IMR-90 (cell line): ENCODE measurements around the gene LRRC19. TPM values are rescaled to one million over a fixed set of nuclear protein-coding genes. Genes with fewer than 3 reads are reported as not detected.

ENCODE experiments used
- ATAC-seq: fragments of 200-7000 bp; cut with Tn5 transposase; 2 replicates; pipeline ENCODE4 v1.9.1; 2020; ENCODE audit warnings: low read depth, mild to moderate bottlenecking, moderate library complexity
- BruUV-seq: library from RNA; stranded (reverse); fragments of 400-500 nt; replicated peaks from 2 replicates; lab custom pipeline; 2021; lab: Mats Ljungman, UMichigan
- CTCF ChIA-PET: fragments of 300-600 bp; formaldehyde crosslinking; extraction: SDS; loops from one replicate; lab custom pipeline; 2021; ENCODE audit warnings: antibody characterized with exemption; lab: Yijun Ruan, JAX
- POLR2A ChIA-PET: fragments of 300-600 bp; sonication (Branson Sonifier 250); formaldehyde crosslinking; loops from one replicate; lab custom pipeline; 2022; ENCODE audit warnings: antibody characterized with exemption; ENCODE audit not compliant: unreplicated experiment; lab: Charles Lee
- DNase-seq: peaks from one replicate; pipeline ENCODE4 v3.0.0; 2013
- H2AFZ ChIP-seq: replicated peaks from 2 replicates; pipeline ENCODE3; 2013; ENCODE audit warnings: low read length, mild to moderate bottlenecking; ENCODE audit not compliant: poor library complexity
- H2AK5ac ChIP-seq: 2 replicates; pipeline ENCODE4 v1.6.1; 2013; ENCODE audit warnings: low read depth, low read length, inconsistent platforms
- H2AK9ac ChIP-seq: replicated peaks from 2 replicates; pipeline ENCODE3; 2013; ENCODE audit warnings: mild to moderate bottlenecking, low read depth, low read length, moderate library complexity; ENCODE audit not compliant: poor library complexity
- H2BK120ac ChIP-seq: 2 replicates; pipeline ENCODE4 v1.6.1; 2013; ENCODE audit warnings: low read depth, low read length, inconsistent platforms
- H2BK15ac ChIP-seq: 3 replicates; pipeline ENCODE4 v1.6.1; 2013; ENCODE audit warnings: low read depth, low read length, inconsistent platforms
- H2BK20ac ChIP-seq: 2 replicates; pipeline ENCODE4 v1.6.1; 2013; ENCODE audit warnings: low read depth, mild to moderate bottlenecking, inconsistent platforms, low read length, moderate library complexity
- H2BK5ac ChIP-seq: 2 replicates; pipeline ENCODE4 v1.6.1; 2013; ENCODE audit warnings: mild to moderate bottlenecking, low read depth, low read length, inconsistent platforms; ENCODE audit not compliant: poor library complexity, severe bottlenecking
- H3K14ac ChIP-seq: replicated peaks from 2 replicates; pipeline ENCODE4 v1.6.1; 2013; ENCODE audit warnings: low read depth, low read length, inconsistent platforms
- H3K18ac ChIP-seq: 2 replicates; pipeline ENCODE4 v1.6.1; 2013; ENCODE audit warnings: low read depth, low read length, control low read depth
- H3K23ac ChIP-seq: 2 replicates; pipeline ENCODE4 v1.6.1; 2013; ENCODE audit warnings: low read depth, low read length, inconsistent platforms
- H3K27ac ChIP-seq: 2 replicates; pipeline ENCODE4 v1.5.1; 2013; ENCODE audit warnings: mild to moderate bottlenecking, control low read depth, low read length; ENCODE audit not compliant: insufficient read depth
- H3K27me3 ChIP-seq: 2 replicates; pipeline ENCODE4 v1.6.1; 2013; ENCODE audit warnings: low read length; ENCODE audit not compliant: control insufficient read depth, insufficient read depth
- H3K36me3 ChIP-seq: 2 replicates; pipeline ENCODE4 v1.6.1; 2013; ENCODE audit warnings: low read length, mixed read lengths; ENCODE audit not compliant: control insufficient read depth, insufficient read depth
- H3K4ac ChIP-seq: 2 replicates; pipeline ENCODE4 v1.6.1; 2013; ENCODE audit warnings: low read depth, low read length, inconsistent platforms
- H3K4me1 ChIP-seq: 2 replicates; pipeline ENCODE4 v1.6.1; 2013; ENCODE audit warnings: low read length, mixed read lengths; ENCODE audit not compliant: control insufficient read depth, insufficient read depth
- H3K4me2 ChIP-seq: 2 replicates; pipeline ENCODE4 v1.6.1; 2013; ENCODE audit warnings: low read depth, mild to moderate bottlenecking, control low read depth, low read length, moderate library complexity
- H3K4me3 ChIP-seq: 2 replicates; pipeline ENCODE4 v1.5.1; 2013; ENCODE audit warnings: low read depth, mild to moderate bottlenecking, control low read depth, low read length, moderate library complexity; ENCODE audit not compliant: insufficient read depth
- H3K56ac ChIP-seq: 2 replicates; pipeline ENCODE4 v1.6.1; 2013; ENCODE audit warnings: low read length, inconsistent platforms; ENCODE audit not compliant: insufficient read depth; ENCODE audit errors: extremely low read depth
- H3K79me1 ChIP-seq, 2 experiments: 2 replicates each; pipeline ENCODE4 v1.6.1; 2013; ENCODE audit warnings: low read length in 2 of 2, inconsistent platforms in 1 of 2, low read depth in 1 of 2
- H3K9ac ChIP-seq: 2 replicates; pipeline ENCODE4 v1.6.1; 2013; ENCODE audit warnings: low read depth, low read length, control low read depth
- H3K9me1 ChIP-seq: 2 replicates; pipeline ENCODE4 v1.6.1; 2013; ENCODE audit warnings: low read length, inconsistent platforms; ENCODE audit not compliant: insufficient read depth
- H3K9me3 ChIP-seq: 2 replicates; pipeline ENCODE4 v1.6.1; 2013; ENCODE audit warnings: low read length; ENCODE audit not compliant: control insufficient read depth, insufficient read depth
- H4K20me1 ChIP-seq: 2 replicates; pipeline ENCODE4 v1.6.1; 2013; ENCODE audit warnings: low read length, inconsistent platforms; ENCODE audit not compliant: insufficient read depth
- H4K5ac ChIP-seq: 2 replicates; pipeline ENCODE4 v1.6.1; 2013; ENCODE audit warnings: mild to moderate bottlenecking, low read depth, low read length, control low read depth
- H4K8ac ChIP-seq, 2 experiments: 2 replicates each; pipeline ENCODE4 v1.6.1; 2013; ENCODE audit warnings: low read depth in 2 of 2, low read length in 2 of 2, control low read depth in 1 of 2, inconsistent platforms in 1 of 2
- H4K91ac ChIP-seq: 2 replicates; pipeline ENCODE4 v1.6.1; 2013; ENCODE audit warnings: low read depth, low read length, inconsistent platforms; ENCODE audit not compliant: insufficient read depth
- CHD1 ChIP-seq: IDR thresholded peaks from 2 replicates; pipeline ENCODE4 v1.6.1; 2012; ENCODE audit warnings: low read depth, low read length, improper control_type of control experiment
- NFE2L2 ChIP-seq: fragments of 150-350 bp; IDR thresholded peaks from 2 replicates; pipeline ENCODE4 v1.6.1; 2016; ENCODE audit warnings: low read depth, mild to moderate bottlenecking, low read length
- POLR2A ChIP-seq: IDR thresholded peaks from 2 replicates; pipeline ENCODE4 v1.6.1; 2012; ENCODE audit warnings: mild to moderate bottlenecking, low read depth, low read length
- RAD21 ChIP-seq: IDR thresholded peaks from 2 replicates; pipeline ENCODE4 v1.6.1; 2012; ENCODE audit warnings: low read length, improper control_type of control experiment
- RFX5 ChIP-seq: IDR thresholded peaks from 2 replicates; pipeline ENCODE4 v1.8.0; 2012; ENCODE audit warnings: low read depth, mild to moderate bottlenecking, low read length, moderate library complexity
- WGBS, 2 experiments: methylation state at CpG; one replicate each; pipeline versions ENCODE4 v1.1.5 to v1.1.7; 2013; ENCODE audit warnings: missing lambda C conversion rate in 2 of 2; ENCODE audit not compliant: insufficient read length in 1 of 2; ENCODE audit errors: extremely low coverage in 2 of 2; 5-methylcytosine and 5-hydroxymethylcytosine counted together
- dilution Hi-C: fragments of 300-500 bp; cut with HindIII; formaldehyde crosslinking; loops from one replicate; pipeline ENCODE4 v1.14.3; 2018; ENCODE audit warnings: low sequenced_read_pairs; ENCODE audit not compliant: unreplicated experiment
- in situ Hi-C: fragments of 300-500 bp; cut with MboI; formaldehyde crosslinking; loops from 3 replicates; pipeline ENCODE4 v1.14.3; 2019; ENCODE audit warnings: low sequenced_read_pairs, inconsistent platforms, mixed read lengths
- intact Hi-C: fragments of 100-400 bp; cut with micrococcal nuclease; formaldehyde crosslinking; loops from 2 replicates; pipeline ENCODE4 v1.10.0; 2022
- polyA plus RNA-seq, 3 experiments: library from polyadenylated mRNA; depleted of rRNA; stranded (reverse); fragments of >200 nt; gene quantifications; 2 replicates each; pipeline ENCODE4 v1.2.3, GENCODE V29; 2012; ENCODE audit warnings: low replicate concordance in 1 of 3
- total RNA-seq: library from RNA; depleted of rRNA; stranded (reverse); fragments of >200 nt; gene quantifications from 2 replicates; pipeline ENCODE4 v1.2.3, GENCODE V29; 2012

The LRRC19 gene
- total and polyA plus RNA-seq, 2 of the 4 experiments (the other 2 are of a cell fraction): not detected

DNA sequence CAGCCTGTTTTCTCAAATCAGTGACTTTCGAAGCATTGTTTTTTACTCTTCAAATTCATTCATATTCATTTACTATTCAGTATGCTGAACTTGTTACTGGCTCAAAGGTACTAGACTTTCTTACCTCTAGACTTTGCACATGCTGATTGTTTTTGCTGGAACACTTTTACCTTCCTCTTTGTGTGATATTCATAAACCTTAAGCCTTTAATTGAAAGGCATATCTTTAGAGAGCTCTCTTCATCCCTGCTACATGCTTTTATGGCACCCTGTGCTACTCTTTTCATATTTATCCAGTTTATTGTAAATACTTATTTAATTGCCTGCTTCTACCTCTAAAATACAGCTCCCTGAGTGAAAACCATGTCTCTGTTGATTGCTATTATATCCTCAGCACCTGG lies 48.7 kb upstream of the LRRC19 start:
- no peak overlapping the region for H2AK9ac ChIP-seq
- H2BK15ac ChIP-seq: no peak overlapping the region
- no peaks in the 10 kb centered on the region for H3K9me3 ChIP-seq
- dilution Hi-C loops (no loop called here), in situ Hi-C loops (no loop called here), intact Hi-C loops (no loop called here)
- no peak overlapping the region for H3K4me2 ChIP-seq
- H2BK120ac ChIP-seq: no peak overlapping the region
- no peak overlapping the region for H3K4ac ChIP-seq
- ATAC-seq (no peak), DNase-seq (no peak)
- H3K79me1 ChIP-seq: no peaks in the 10 kb centered on the region
- no peak overlapping the region for H4K8ac ChIP-seq
- H3K18ac ChIP-seq: peak overlapping the region; percentile 73; the same call in 1 of the 2 replicates
- H3K27me3 ChIP-seq: no peaks in the 10 kb centered on the region
- H3K56ac ChIP-seq: no peak overlapping the region
- H3K4me3 ChIP-seq: no peak overlapping the region
- no peaks in the 10 kb centered on the region for H4K20me1 ChIP-seq
- WGBS, 2 experiments: no CpG with 5 or more reads among the region's 1 CpG
- ChIA-PET POLR2A (no interaction called here), CTCF (no interaction called here)
- no peak overlapping the region for H3K27ac ChIP-seq
- H3K9me1 ChIP-seq: no peaks in the 10 kb centered on the region
- no peak for TF ChIP-seq POLR2A
- TF ChIP-seq NFE2L2: no peak
- TF ChIP-seq RFX5: no peak
- no peak for TF ChIP-seq CHD1
- no peak for TF ChIP-seq RAD21
- H4K5ac ChIP-seq: peak overlapping the region; percentile 69; the same call in 1 of the 2 replicates
- no TSS peak for BruUV-seq
- H3K9ac ChIP-seq: no peak overlapping the region
- H3K14ac ChIP-seq: no peak overlapping the region
- H3K4me1 ChIP-seq: peaks cover 3% of the 10 kb centered on the region; the same call in 1 of the 2 replicates
- no peak overlapping the region for H4K91ac ChIP-seq
- H2AK5ac ChIP-seq: no peak overlapping the region
- no peak overlapping the region for H2AFZ ChIP-seq
- no peak overlapping the region for H2BK5ac ChIP-seq
- H3K23ac ChIP-seq: no peak overlapping the region
- H2BK20ac ChIP-seq: no peak overlapping the region
- H3K36me3 ChIP-seq: no peaks in the 10 kb centered on the region
